ENCODE results near the gene PCID2. TPM values are rescaled to one million over a fixed set of nuclear protein-coding genes. Genes with fewer than 3 reads are reported as not detected.

Gene PCID2
- total and polyA plus RNA-seq, 12 donors = 38.9 to 74.0 (median 47.3) TPM

GRCh38 chr13:113145911-113146598 is 62.4 kb downstream of the PCID2 start:
- 89 to 93% methylated on average over 15 of the region's 15 CpGs for WGBS, 2 donors
- ATAC-seq (no peak), DNase-seq (no peak)
- Histone ChIP-seq H3K9me3 (no peaks in the 10 kb centered on the region), H3K27ac (no peak overlapping the region), H3K27me3 (peaks cover 0 to 5% (median 0%) of the 10 kb centered on the region in 7 donors), H3K4me3 (no peak overlapping the region), H3K4me1 (no peaks in the 10 kb centered on the region), H3K36me3 (no peaks in the 10 kb centered on the region)
- intact Hi-C loops (cut with DNase I) = no loop called here
- no peak for TF ChIP-seq CTCF (IDR thresholded peaks at IDR 0.05)

GRCh38 chr13:113145496-113145895 is 63.0 kb downstream of the PCID2 start:
- 85 to 86% methylated on average over 12 of the region's 12 CpGs for WGBS, 2 donors
- no peak for TF ChIP-seq CTCF (IDR thresholded peaks at IDR 0.05)
- H3K4me1 ChIP-seq = no peaks in the 10 kb centered on the region
- H3K27ac ChIP-seq = no peak overlapping the region
- no peaks in the 10 kb centered on the region for H3K9me3 ChIP-seq
- peaks cover 0 to 3% (median 0%) of the 10 kb centered on the region in 7 donors for H3K27me3 ChIP-seq
- intact Hi-C loops (cut with DNase I) = no loop called here
- ATAC-seq (no peak), DNase-seq (no peak)
- no peak overlapping the region for H3K4me3 ChIP-seq
- no peaks in the 10 kb centered on the region for H3K36me3 ChIP-seq

- no peaks in the 10 kb centered on the region for H3K4me1 ChIP-seq
- intact Hi-C loops (cut with DNase I) = no loop called here
- H3K36me3 ChIP-seq = no peaks in the 10 kb centered on the region
- peaks cover 0 to 3% (median 0%) of the 10 kb centered on the region in 7 donors for H3K27me3 ChIP-seq
- ATAC-seq (no peak), DNase-seq (no peak)
- 82 to 83% methylated on average over 10 to 12 of the region's 12 CpGs for WGBS, 2 donors
- no peak for TF ChIP-seq CTCF (IDR thresholded peaks at IDR 0.05)
- no peak overlapping the region for H3K4me3 ChIP-seq
- H3K27ac ChIP-seq = no peak overlapping the region
- no peaks in the 10 kb centered on the region for H3K9me3 ChIP-seq
Measured at GRCh38 chr13:113144255-113144629, 64.2 kb downstream of the PCID2 start.

GRCh38 chr13:113143466-113144254 is 64.8 kb downstream of the PCID2 start:
- no peaks in the 10 kb centered on the region for H3K4me1 ChIP-seq
- WGBS, 2 donors = 86 to 89% methylated on average over 39 of the region's 39 CpGs

More at GRCh38 chr13:113143466-113144254, 64.8 kb downstream of the PCID2 start:
- intact Hi-C loops (cut with DNase I) = no loop called here
- H3K27me3 ChIP-seq = peaks cover 0 to 3% (median 0%) of the 10 kb centered on the region in 7 donors
- no peak overlapping the region for H3K4me3 ChIP-seq
- ATAC-seq (no peak), DNase-seq (no peak)
- no peak for TF ChIP-seq CTCF (IDR thresholded peaks at IDR 0.05)
- H3K27ac ChIP-seq = no peak overlapping the region
- H3K9me3 ChIP-seq = no peaks in the 10 kb centered on the region
- H3K36me3 ChIP-seq = no peaks in the 10 kb centered on the region

Measured in heart right ventricle (tissue), 16 donors.